Activated T-helper 2 cell treated with anti-CD3 and anti-CD28 coated beads, Interferon-gamma antibody, Interleukin-2, Interleukin-4, amounts not matched to agents 10 μg/mL and 5 μg/mL and 100 μg/mL, durations not matched to agents 14 hours and 24 hours and 36 hours (primary cell): ENCODE measurements around the gene TRMT112. TPM values are rescaled to one million over a fixed set of nuclear protein-coding genes. Genes with fewer than 3 reads are reported as not detected.
A peak's percentile ranks its signal among the peaks of the same experiment; 100 is the strongest.
"Not testable (repeated sequence)": the region's sequence is repeated elsewhere in the genome, so short reads cannot be mapped to it uniquely, and the experiment has no call there.

ENCODE experiments used
- DNase-seq: peaks from one replicate; pipeline ENCODE4 v3.0.0; 2021; ENCODE audit warnings: low spot score
- H3K27ac Mint-ChIP-seq: one replicate; pipeline ENCODE4 v1.8.0; 2021; ENCODE audit warnings: mixed read lengths
- H3K27me3 Mint-ChIP-seq: one replicate; pipeline ENCODE4 v1.8.0; 2021; ENCODE audit warnings: low read depth, mixed read lengths
- H3K36me3 Mint-ChIP-seq: one replicate; pipeline ENCODE4 v1.8.0; 2021; ENCODE audit warnings: low read depth, mixed read lengths
- H3K4me1 Mint-ChIP-seq: one replicate; pipeline ENCODE4 v1.8.0; 2021; ENCODE audit warnings: low read depth, mixed read lengths
- H3K4me3 Mint-ChIP-seq: one replicate; pipeline ENCODE4 v1.8.0; 2021; ENCODE audit warnings: low read depth, mild to moderate bottlenecking, moderate library complexity, mixed read lengths
- H3K9me3 Mint-ChIP-seq: one replicate; pipeline ENCODE4 v1.8.0; 2021; ENCODE audit warnings: mixed read lengths
- intact Hi-C: fragments of 100-400 bp; cut with micrococcal nuclease; formaldehyde crosslinking; loops from one replicate; pipeline ENCODE4 v1.15.1; 2023
- total RNA-seq: library from RNA; stranded (reverse); gene quantifications from 2 replicates; pipeline ENCODE4 v1.2.3, GENCODE V29; 2022

The TRMT112 gene
- total RNA-seq, 1 donor from 2014 or later = 290 TPM

- H3K27me3 Mint-ChIP-seq = no peaks in the 10 kb centered on the region
- no peak overlapping the region for H3K4me3 Mint-ChIP-seq
- H3K9me3 Mint-ChIP-seq = no peaks in the 10 kb centered on the region
- DNase-seq = no peak
- intact Hi-C loops = no loop called here
- peak overlapping the region; percentile 69 for H3K27ac Mint-ChIP-seq
- H3K36me3 Mint-ChIP-seq = peaks cover 23% of the 10 kb centered on the region
- peaks cover 32% of the 10 kb centered on the region for H3K4me1 Mint-ChIP-seq
These were observed 17.7 kb upstream of the TRMT112 start for GRCh38 chr11:64334764-64335735.

GRCh38 chr11:64333556-64333955 is 16.2 kb upstream of the TRMT112 start:
- Mint-ChIP-seq H3K4me3 (no peak overlapping the region), H3K27ac (no peak overlapping the region), H3K27me3 (no peaks in the 10 kb centered on the region), H3K4me1 (peaks cover 22% of the 10 kb centered on the region), H3K9me3 (no peaks in the 10 kb centered on the region), H3K36me3 (peaks cover 16% of the 10 kb centered on the region)
- intact Hi-C loops = loop anchor here (2.0 kb wide), 1 partner anchor 15 kb away; the partner anchor contains the start of gene PRDX5
- DNase-seq = no peak

- peak overlapping the region; percentile 83 for H3K27ac Mint-ChIP-seq
- DNase-seq = peak; percentile 65
- intact Hi-C loops = loop anchor here (2.0 kb wide), 2 partner anchors 13 to 27 kb away; partner anchors contain the start of genes ESRRA and PRDX5
- H3K4me1 Mint-ChIP-seq = peaks cover 15% of the 10 kb centered on the region
- H3K36me3 Mint-ChIP-seq = peaks cover 5% of the 10 kb centered on the region
- no peaks in the 10 kb centered on the region for H3K27me3 Mint-ChIP-seq
- H3K9me3 Mint-ChIP-seq = no peaks in the 10 kb centered on the region
- no peak overlapping the region for H3K4me3 Mint-ChIP-seq
These were observed 14.4 kb upstream of the TRMT112 start for GRCh38 chr11:64331569-64332371.

GRCh38 chr11:64330888-64331287 is 13.5 kb upstream of the TRMT112 start:
- H3K4me3 Mint-ChIP-seq = no peak overlapping the region
- H3K4me1 Mint-ChIP-seq = peaks cover 15% of the 10 kb centered on the region
- no peak overlapping the region for H3K27ac Mint-ChIP-seq
- peaks cover 5% of the 10 kb centered on the region for H3K36me3 Mint-ChIP-seq
- DNase-seq = no peak
- H3K27me3 Mint-ChIP-seq = no peaks in the 10 kb centered on the region
- H3K9me3 Mint-ChIP-seq = no peaks in the 10 kb centered on the region
- intact Hi-C loops = loop anchor here (2.0 kb wide), 1 partner anchor 26 kb away; the partner anchor contains the start of gene ESRRA

- H3K9me3 Mint-ChIP-seq = no peaks in the 10 kb centered on the region
- no peaks in the 10 kb centered on the region for H3K27me3 Mint-ChIP-seq
- H3K4me3 Mint-ChIP-seq = no peak overlapping the region
- DNase-seq = no peak
- intact Hi-C loops = no loop called here
- H3K27ac Mint-ChIP-seq = no peak overlapping the region
- no peaks in the 10 kb centered on the region for H3K36me3 Mint-ChIP-seq
- peaks cover 7% of the 10 kb centered on the region for H3K4me1 Mint-ChIP-seq
These were observed 10.6 kb upstream of the TRMT112 start for GRCh38 chr11:64327993-64328392.

GRCh38 chr11:64327375-64327774 is 10.0 kb upstream of the TRMT112 start:
- intact Hi-C loops = no loop called here
- no peaks in the 10 kb centered on the region for H3K9me3 Mint-ChIP-seq

GRCh38 chr11:64324692-64325469 is 7.5 kb upstream of the TRMT112 start:
- Mint-ChIP-seq H3K4me1 (peaks cover 9% of the 10 kb centered on the region), H3K4me3 (no peak overlapping the region), H3K9me3 (no peaks in the 10 kb centered on the region), H3K36me3 (peaks cover 23% of the 10 kb centered on the region), H3K27ac (no peak overlapping the region), H3K27me3 (no peaks in the 10 kb centered on the region)
- intact Hi-C loops = no loop called here
- no peak for DNase-seq

More at GRCh38 chr11:64327375-64327774, 10.0 kb upstream of the TRMT112 start:
- Mint-ChIP-seq H3K27me3 (no peaks in the 10 kb centered on the region), H3K4me3 (no peak overlapping the region), H3K4me1 (peaks cover 7% of the 10 kb centered on the region), H3K36me3 (no peaks in the 10 kb centered on the region), H3K27ac (no peak overlapping the region)
- no peak for DNase-seq

- DNase-seq, intact Hi-C loops, H3K27me3 Mint-ChIP-seq, H3K9me3 Mint-ChIP-seq, H3K27ac Mint-ChIP-seq, H3K4me3 Mint-ChIP-seq: not testable (repeated sequence)
- peaks cover 23% of the 10 kb centered on the region for H3K36me3 Mint-ChIP-seq
- peaks cover 16% of the 10 kb centered on the region for H3K4me1 Mint-ChIP-seq
These were observed 6.6 kb upstream of the TRMT112 start for GRCh38 chr11:64323984-64324383.

- no peak overlapping the region for H3K27ac Mint-ChIP-seq
- H3K36me3 Mint-ChIP-seq = peaks cover 23% of the 10 kb centered on the region
- no peaks in the 10 kb centered on the region for H3K27me3 Mint-ChIP-seq
- intact Hi-C loops = no loop called here
- peaks cover 18% of the 10 kb centered on the region for H3K4me1 Mint-ChIP-seq
- no peak overlapping the region for H3K4me3 Mint-ChIP-seq
- no peak for DNase-seq
- H3K9me3 Mint-ChIP-seq = no peaks in the 10 kb centered on the region
These were observed 6.0 kb upstream of the TRMT112 start for GRCh38 chr11:64323373-64323772.

- Mint-ChIP-seq H3K4me1 (peaks cover 18% of the 10 kb centered on the region), H3K4me3 (no peak overlapping the region), H3K36me3 (peaks cover 23% of the 10 kb centered on the region), H3K27me3 (no peaks in the 10 kb centered on the region), H3K9me3 (no peaks in the 10 kb centered on the region), H3K27ac (no peak overlapping the region)
- DNase-seq = no peak
- intact Hi-C loops = no loop called here
These were observed 5.5 kb upstream of the TRMT112 start for GRCh38 chr11:64322925-64323260.

- no peak overlapping the region for H3K4me3 Mint-ChIP-seq
- DNase-seq = no peak
- peaks cover 23% of the 10 kb centered on the region for H3K4me1 Mint-ChIP-seq
- H3K27me3 Mint-ChIP-seq = no peaks in the 10 kb centered on the region
- intact Hi-C loops = no loop called here
- peaks cover 32% of the 10 kb centered on the region for H3K36me3 Mint-ChIP-seq
- no peaks in the 10 kb centered on the region for H3K9me3 Mint-ChIP-seq
- H3K27ac Mint-ChIP-seq = no peak overlapping the region
These were observed 4.2 kb upstream of the TRMT112 start for GRCh38 chr11:64321533-64321932.

- intact Hi-C loops = no loop called here
- Mint-ChIP-seq H3K4me1 (peaks cover 27% of the 10 kb centered on the region), H3K27ac (peak overlapping the region; percentile 53), H3K4me3 (peak overlapping the region; percentile 40), H3K9me3 (no peaks in the 10 kb centered on the region), H3K36me3 (peaks cover 35% of the 10 kb centered on the region), H3K27me3 (no peaks in the 10 kb centered on the region)
- DNase-seq = no peak
These were observed 3.7 kb upstream of the TRMT112 start for GRCh38 chr11:64321026-64321425.
